Measurements from ENCODE around the gene MOCOS. TPM values are rescaled to one million over a fixed set of nuclear protein-coding genes. Genes with fewer than 3 reads are reported as not detected.

Gene MOCOS
- total and polyA plus RNA-seq, 2 of the 13 experiments (the other 11 are each of a cell fraction or from before 2014, with no cell fraction given), result 7.7 to 15.4 TPM

GRCh38 chr18:36256094-36256493, 68.8 kb downstream of the MOCOS start:
- no peak for TF ChIP-seq PCBP2 (optimal IDR thresholded peaks at IDR 0.05; ENCODE audit: low read depth, low read length, poor library complexity, severe bottlenecking)
- TF ChIP-seq, protein P1, sequence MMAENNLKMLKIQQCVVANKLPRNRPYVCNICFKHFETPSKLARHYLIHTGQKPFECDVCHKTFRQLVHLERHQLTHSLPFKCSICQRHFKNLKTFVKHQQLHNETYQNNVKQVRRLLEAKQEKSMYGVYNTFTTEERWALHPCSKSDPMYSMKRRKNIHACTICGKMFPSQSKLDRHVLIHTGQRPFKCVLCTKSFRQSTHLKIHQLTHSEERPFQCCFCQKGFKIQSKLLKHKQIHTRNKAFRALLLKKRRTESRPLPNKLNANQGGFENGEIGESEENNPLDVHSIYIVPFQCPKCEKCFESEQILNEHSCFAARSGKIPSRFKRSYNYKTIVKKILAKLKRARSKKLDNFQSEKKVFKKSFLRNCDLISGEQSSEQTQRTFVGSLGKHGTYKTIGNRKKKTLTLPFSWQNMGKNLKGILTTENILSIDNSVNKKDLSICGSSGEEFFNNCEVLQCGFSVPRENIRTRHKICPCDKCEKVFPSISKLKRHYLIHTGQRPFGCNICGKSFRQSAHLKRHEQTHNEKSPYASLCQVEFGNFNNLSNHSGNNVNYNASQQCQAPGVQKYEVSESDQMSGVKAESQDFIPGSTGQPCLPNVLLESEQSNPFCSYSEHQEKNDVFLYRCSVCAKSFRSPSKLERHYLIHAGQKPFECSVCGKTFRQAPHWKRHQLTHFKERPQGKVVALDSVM (CRISPR knock-in tag; IDR thresholded peaks at IDR 0.05), result peak; percentile 9; the same call in 1 of the 2 replicates
- no peak overlapping the region for H3K27ac ChIP-seq (ENCODE audit: extremely low read length, insufficient read depth, low read length)
- WGBS (ENCODE audit: low lambda C conversion rate), result 91% methylated on average over 7 of the region's 7 CpGs
- in situ Hi-C loops (cut with HindIII; ENCODE audit: extremely low pct_ligation_motif_present, low pct_unique_long_range_greater_than_20kb) (no loop called here), intact Hi-C loops (cut with micrococcal nuclease; ENCODE audit: unreplicated experiment) (loop anchor here (10.0 kb wide), 1 partner anchor 71 kb away; the partner anchor contains the start of gene MOCOS)
- H3K36me3 ChIP-seq (replicated peaks in 1 of 2; ENCODE audit: control insufficient read depth in 1 of 2, insufficient read depth in 2 of 2, low read length in 2 of 2), result peaks cover 2 to 41% of the 10 kb centered on the region in 2 experiments; a peak in 4 of 5 replicates
- BruUV-seq (replicated peaks), result no TSS peak
- no peak for ATAC-seq
- no peak for DNase-seq (ENCODE audit: low spot score)
- H3K9me3 ChIP-seq (ENCODE audit: low read length), result no peaks in the 10 kb centered on the region
- FAIRE-seq, result no peak
- POLR2A ChIA-PET, result interaction anchor here (1.4 kb wide), 1 partner anchor 127 kb away, joined by 5 read pairs; the partner anchor contains the start of gene SLC39A6
- peaks cover 27% of the 10 kb centered on the region for H3K4me1 ChIP-seq (ENCODE audit: insufficient read depth, low read length)
- no peak overlapping the region for H2AFZ ChIP-seq (ENCODE audit: low read length)
- no peak overlapping the region for H3K9ac ChIP-seq (ENCODE audit: insufficient read depth, low read depth, low read length)
- no peaks in the 10 kb centered on the region for H3K27me3 ChIP-seq (ENCODE audit: control insufficient read depth in 1 of 2, insufficient read depth in 2 of 2, low read length in 2 of 2)
- H3K4me3 ChIP-seq (replicated peaks in 1 of 3; ENCODE audit: insufficient read depth in 1 of 3, low read depth in 2 of 3, low read length in 3 of 3), result no peak overlapping the region
- H4K20me1 ChIP-seq (ENCODE audit: insufficient read depth, low read length), result no peaks in the 10 kb centered on the region
- H3K4me2 ChIP-seq (ENCODE audit: low read depth, low read length), result no peak overlapping the region
- no peaks in the 10 kb centered on the region for H3K79me2 ChIP-seq (ENCODE audit: insufficient read depth, low read length)
- CTCF ChIA-PET (ENCODE audit: low intra/inter-chr PET ratio, low total read pairs), result no interaction called here

- no TSS peak for BruUV-seq (replicated peaks)
- no peak overlapping the region for H3K27ac ChIP-seq (ENCODE audit: extremely low read length, insufficient read depth, low read length)
- no peaks in the 10 kb centered on the region for H4K20me1 ChIP-seq (ENCODE audit: insufficient read depth, low read length)
- ChIA-PET CTCF (ENCODE audit: low intra/inter-chr PET ratio, low total read pairs) (no interaction called here), POLR2A (no interaction called here)
- H3K27me3 ChIP-seq (ENCODE audit: control insufficient read depth in 1 of 2, insufficient read depth in 2 of 2, low read length in 2 of 2), result no peaks in the 10 kb centered on the region
- H3K4me1 ChIP-seq (ENCODE audit: insufficient read depth, low read length), result no peaks in the 10 kb centered on the region
- no peak for TF ChIP-seq JUND (CRISPR knock-in tag; IDR thresholded peaks at IDR 0.05)
- TF ChIP-seq BATF2 (CRISPR knock-in tag; IDR thresholded peaks at IDR 0.05), result no peak
- H3K4me2 ChIP-seq (ENCODE audit: low read depth, low read length), result no peak overlapping the region
- ATAC-seq (no peak), FAIRE-seq (no peak), DNase-seq (ENCODE audit: low spot score) (no peak)
- no peak overlapping the region for H3K9ac ChIP-seq (ENCODE audit: insufficient read depth, low read depth, low read length)
- intact Hi-C loops (cut with micrococcal nuclease; ENCODE audit: unreplicated experiment) (no loop called here), in situ Hi-C loops (cut with HindIII; ENCODE audit: extremely low pct_ligation_motif_present, low pct_unique_long_range_greater_than_20kb) (no loop called here)
- peaks cover 0 to 21% of the 10 kb centered on the region in 2 experiments; a peak in 3 of 5 replicates for H3K36me3 ChIP-seq (replicated peaks in 1 of 2; ENCODE audit: control insufficient read depth in 1 of 2, insufficient read depth in 2 of 2, low read length in 2 of 2)
- no peaks in the 10 kb centered on the region for H3K79me2 ChIP-seq (ENCODE audit: insufficient read depth, low read length)
- 88% methylated on average over 1 of the region's 1 CpG for WGBS (ENCODE audit: low lambda C conversion rate)
- H3K9me3 ChIP-seq (ENCODE audit: low read length), result no peaks in the 10 kb centered on the region
- H2AFZ ChIP-seq (ENCODE audit: low read length), result no peak overlapping the region
- H3K4me3 ChIP-seq (replicated peaks in 1 of 3; ENCODE audit: insufficient read depth in 1 of 3, low read depth in 2 of 3, low read length in 3 of 3), result no peak overlapping the region
Observed at GRCh38 chr18:36262971-36263370, 75.7 kb downstream of the MOCOS start.
